ENCODE results near the gene DIP2A.

The DIP2A gene

DNA sequence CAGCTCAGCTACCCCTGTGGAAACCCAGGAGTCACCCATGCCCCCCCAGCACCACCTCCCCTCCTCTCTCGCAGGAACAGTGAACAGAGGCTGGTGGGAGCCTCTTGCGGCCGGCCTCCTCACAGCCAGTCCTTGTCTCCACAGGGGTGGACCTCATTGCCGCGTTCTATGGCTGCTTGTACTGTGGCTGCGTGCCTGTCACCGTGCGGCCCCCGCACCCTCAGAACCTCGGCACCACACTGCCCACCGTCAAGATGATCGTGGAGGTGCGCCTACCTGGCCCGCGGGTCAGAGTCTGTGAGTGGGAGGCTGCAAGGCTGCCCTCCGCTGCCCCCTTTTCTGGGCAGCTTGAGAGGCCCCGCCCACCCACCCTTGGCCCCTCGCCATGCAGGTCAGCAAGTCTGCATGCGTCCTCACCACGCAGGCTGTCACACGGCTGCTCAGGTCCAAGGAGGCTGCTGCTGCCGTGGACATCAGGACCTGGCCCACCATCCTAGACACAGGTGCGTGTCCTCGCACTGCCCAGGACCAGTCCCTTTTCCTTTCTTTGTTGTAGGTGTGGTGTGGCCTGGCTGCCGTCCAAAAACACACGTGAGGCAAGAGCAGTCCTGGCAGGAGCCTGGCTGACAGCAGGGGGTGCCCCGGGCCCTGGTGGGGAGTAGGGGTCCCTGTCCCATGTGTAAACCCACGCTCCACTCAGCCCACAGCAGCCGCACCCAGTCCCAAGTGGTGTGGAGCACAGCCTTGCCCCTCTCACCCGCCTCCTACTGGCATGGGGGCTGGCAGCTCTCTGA lies 95.9 kb downstream of the DIP2A start:
- no peaks in the 10 kb centered on the region for H4K20me1 ChIP-seq (ENCODE audit: control insufficient read depth, insufficient read depth, low read depth, low read length)
- TF ChIP-seq, protein P1, sequence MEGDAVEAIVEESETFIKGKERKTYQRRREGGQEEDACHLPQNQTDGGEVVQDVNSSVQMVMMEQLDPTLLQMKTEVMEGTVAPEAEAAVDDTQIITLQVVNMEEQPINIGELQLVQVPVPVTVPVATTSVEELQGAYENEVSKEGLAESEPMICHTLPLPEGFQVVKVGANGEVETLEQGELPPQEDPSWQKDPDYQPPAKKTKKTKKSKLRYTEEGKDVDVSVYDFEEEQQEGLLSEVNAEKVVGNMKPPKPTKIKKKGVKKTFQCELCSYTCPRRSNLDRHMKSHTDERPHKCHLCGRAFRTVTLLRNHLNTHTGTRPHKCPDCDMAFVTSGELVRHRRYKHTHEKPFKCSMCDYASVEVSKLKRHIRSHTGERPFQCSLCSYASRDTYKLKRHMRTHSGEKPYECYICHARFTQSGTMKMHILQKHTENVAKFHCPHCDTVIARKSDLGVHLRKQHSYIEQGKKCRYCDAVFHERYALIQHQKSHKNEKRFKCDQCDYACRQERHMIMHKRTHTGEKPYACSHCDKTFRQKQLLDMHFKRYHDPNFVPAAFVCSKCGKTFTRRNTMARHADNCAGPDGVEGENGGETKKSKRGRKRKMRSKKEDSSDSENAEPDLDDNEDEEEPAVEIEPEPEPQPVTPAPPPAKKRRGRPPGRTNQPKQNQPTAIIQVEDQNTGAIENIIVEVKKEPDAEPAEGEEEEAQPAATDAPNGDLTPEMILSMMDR (IDR thresholded peaks at IDR 0.05; ENCODE audit: low read depth, low read length, poor library complexity, severe bottlenecking) = no peak
- no peak for TF ChIP-seq EZH2phosphoT487 (IDR thresholded peaks at IDR 0.05; ENCODE audit: borderline replicate concordance, low read length)
- H3K4me3 ChIP-seq (ENCODE audit: low read length) = no peak overlapping the region
- H3F3A ChIP-seq (ENCODE audit: control insufficient read depth, insufficient read depth) = no peaks in the 10 kb centered on the region
- H3K27me3 ChIP-seq (ENCODE audit: control insufficient read depth, low read length) = no peaks in the 10 kb centered on the region
- H3K4me1 ChIP-seq (ENCODE audit: control insufficient read depth, low read length) = peaks cover 29% of the 10 kb centered on the region
- H3K36me3 ChIP-seq (ENCODE audit: control insufficient read depth, low read length) = peaks cover 3% of the 10 kb centered on the region; the same call in 1 of the 2 replicates
- no peaks in the 10 kb centered on the region for H3K79me2 ChIP-seq (ENCODE audit: control insufficient read depth, low read length)
- H3K9me3 ChIP-seq (ENCODE audit: control insufficient read depth, insufficient read depth, low read length) = no peaks in the 10 kb centered on the region
- H3K9me2 ChIP-seq (replicated peaks; ENCODE audit: control insufficient read depth, low read length) = no peaks in the 10 kb centered on the region
- no peak overlapping the region for H3K4me2 ChIP-seq (ENCODE audit: low read length)
- no peak overlapping the region for H3K27ac ChIP-seq (ENCODE audit: low read depth, low read length)

- H3K27ac ChIP-seq (ENCODE audit: low read depth, low read length) = no peak overlapping the region
- H3F3A ChIP-seq (ENCODE audit: control insufficient read depth, insufficient read depth) = no peaks in the 10 kb centered on the region
- no peaks in the 10 kb centered on the region for H4K20me1 ChIP-seq (ENCODE audit: control insufficient read depth, insufficient read depth, low read depth, low read length)
- no peaks in the 10 kb centered on the region for H3K9me2 ChIP-seq (replicated peaks; ENCODE audit: control insufficient read depth, low read length)
- H3K4me1 ChIP-seq (ENCODE audit: control insufficient read depth, low read length) = peaks cover 35% of the 10 kb centered on the region
- H3K4me2 ChIP-seq (ENCODE audit: low read length) = no peak overlapping the region
- H3K4me3 ChIP-seq (ENCODE audit: low read length) = no peak overlapping the region
- no peaks in the 10 kb centered on the region for H3K9me3 ChIP-seq (ENCODE audit: control insufficient read depth, insufficient read depth, low read length)
- no peaks in the 10 kb centered on the region for H3K27me3 ChIP-seq (ENCODE audit: control insufficient read depth, low read length)
- TF ChIP-seq, protein P1 (IDR thresholded peaks at IDR 0.05; ENCODE audit: low read depth, low read length, poor library complexity, severe bottlenecking) = no peak
- no peak for TF ChIP-seq EZH2phosphoT487 (IDR thresholded peaks at IDR 0.05; ENCODE audit: borderline replicate concordance, low read length)
- no peaks in the 10 kb centered on the region for H3K79me2 ChIP-seq (ENCODE audit: control insufficient read depth, low read length)
- H3K36me3 ChIP-seq (ENCODE audit: control insufficient read depth, low read length) = peaks cover 3% of the 10 kb centered on the region; the same call in 1 of the 2 replicates
Observed at GRCh38 chr21:46555225-46555617, 96.5 kb downstream of the DIP2A start.

DNA sequence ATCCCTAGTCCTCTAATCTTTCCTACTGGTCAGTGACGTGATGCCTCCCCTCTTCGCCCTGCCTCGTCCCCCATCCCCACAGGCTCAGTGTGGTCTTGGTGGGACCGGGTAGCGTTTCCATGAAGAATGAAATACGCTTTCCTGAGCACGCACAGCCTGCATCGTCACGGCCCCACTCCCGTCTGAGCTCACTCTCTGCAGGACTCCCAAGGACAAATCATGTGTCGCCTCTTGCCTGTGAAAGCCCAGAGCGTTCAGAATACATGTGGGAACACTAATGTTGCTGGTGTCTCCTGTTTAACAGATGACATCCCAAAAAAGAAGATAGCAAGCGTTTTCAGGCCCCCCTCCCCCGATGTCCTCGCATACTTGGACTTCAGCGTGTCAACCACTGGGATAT lies 97.0 kb downstream of the DIP2A start:
- Histone ChIP-seq H3K4me2 (ENCODE audit: low read length) (no peak overlapping the region), H3F3A (ENCODE audit: control insufficient read depth, insufficient read depth) (no peaks in the 10 kb centered on the region), H3K36me3 (ENCODE audit: control insufficient read depth, low read length) (peaks cover 2% of the 10 kb centered on the region; the same call in 1 of the 2 replicates), H3K9me2 (replicated peaks; ENCODE audit: control insufficient read depth, low read length) (no peaks in the 10 kb centered on the region), H3K27me3 (ENCODE audit: control insufficient read depth, low read length) (no peaks in the 10 kb centered on the region), H3K79me2 (ENCODE audit: control insufficient read depth, low read length) (no peaks in the 10 kb centered on the region), H4K20me1 (ENCODE audit: control insufficient read depth, insufficient read depth, low read depth, low read length) (no peaks in the 10 kb centered on the region), H3K4me1 (ENCODE audit: control insufficient read depth, low read length) (peaks cover 39% of the 10 kb centered on the region), H3K4me3 (ENCODE audit: low read length) (no peak overlapping the region), H3K27ac (ENCODE audit: low read depth, low read length) (no peak overlapping the region), H3K9me3 (ENCODE audit: control insufficient read depth, insufficient read depth, low read length) (no peaks in the 10 kb centered on the region)
- TF ChIP-seq EZH2phosphoT487 (IDR thresholded peaks at IDR 0.05; ENCODE audit: borderline replicate concordance, low read length) = no peak

GRCh38 chr21:46556802-46557201 lies 98.1 kb downstream of the DIP2A start:
- Histone ChIP-seq H3K9me2 (replicated peaks; ENCODE audit: control insufficient read depth, low read length) (no peaks in the 10 kb centered on the region), H3K27me3 (ENCODE audit: control insufficient read depth, low read length) (no peaks in the 10 kb centered on the region)

More at GRCh38 chr21:46556802-46557201, 98.1 kb downstream of the DIP2A start:
- TF ChIP-seq, protein P1 (IDR thresholded peaks at IDR 0.05; ENCODE audit: low read depth, low read length, poor library complexity, severe bottlenecking) = no peak
- no peak for TF ChIP-seq EZH2phosphoT487 (IDR thresholded peaks at IDR 0.05; ENCODE audit: borderline replicate concordance, low read length)
- H3K4me1 ChIP-seq (ENCODE audit: control insufficient read depth, low read length) = peaks cover 31% of the 10 kb centered on the region
- H3K79me2 ChIP-seq (ENCODE audit: control insufficient read depth, low read length) = no peaks in the 10 kb centered on the region
- no peaks in the 10 kb centered on the region for H4K20me1 ChIP-seq (ENCODE audit: control insufficient read depth, insufficient read depth, low read depth, low read length)
- H3K36me3 ChIP-seq (ENCODE audit: control insufficient read depth, low read length) = no peaks in the 10 kb centered on the region; the same call in none of the 2 replicates
- H3K9me3 ChIP-seq (ENCODE audit: control insufficient read depth, insufficient read depth, low read length) = no peaks in the 10 kb centered on the region
- H3K4me2 ChIP-seq (ENCODE audit: low read length) = no peak overlapping the region
- no peaks in the 10 kb centered on the region for H3F3A ChIP-seq (ENCODE audit: control insufficient read depth, insufficient read depth)
- no peak overlapping the region for H3K4me3 ChIP-seq (ENCODE audit: low read length)
- no peak overlapping the region for H3K27ac ChIP-seq (ENCODE audit: low read depth, low read length)
